GM12873 (cell line): ENCODE data around the gene OMP.

Source experiments
- TF ChIP-seq, protein P1 (sequence below): IDR thresholded peaks from 2 replicates; pipeline ENCODE4 v1.5.1; 2012; ENCODE audit warnings: low read depth, mild to moderate bottlenecking, moderate library complexity, low read length, control low read depth; ENCODE audit not compliant: insufficient read depth; ENCODE audit errors: missing control alignments

OMP gene

DNA sequence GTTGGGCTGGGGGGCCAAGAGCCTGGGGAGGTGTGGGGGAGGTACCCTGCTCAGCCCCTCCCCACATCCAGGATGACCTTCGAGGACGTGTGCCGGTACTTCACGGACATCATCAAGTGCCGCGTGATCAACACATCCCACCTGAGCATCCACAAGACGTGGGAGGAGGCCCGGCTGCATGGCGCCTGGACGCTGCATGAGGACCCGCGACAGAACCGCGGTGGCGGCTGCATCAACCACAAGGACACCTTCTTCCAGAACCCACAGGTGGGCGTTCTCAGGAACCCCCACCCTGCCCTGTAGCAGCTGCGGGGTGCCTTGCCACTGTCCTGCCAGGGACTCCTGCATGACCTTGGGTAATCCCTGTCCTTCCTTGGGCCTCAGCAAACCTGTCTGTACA is 15.4 kb downstream of the OMP start:
- TF ChIP-seq, protein P1, sequence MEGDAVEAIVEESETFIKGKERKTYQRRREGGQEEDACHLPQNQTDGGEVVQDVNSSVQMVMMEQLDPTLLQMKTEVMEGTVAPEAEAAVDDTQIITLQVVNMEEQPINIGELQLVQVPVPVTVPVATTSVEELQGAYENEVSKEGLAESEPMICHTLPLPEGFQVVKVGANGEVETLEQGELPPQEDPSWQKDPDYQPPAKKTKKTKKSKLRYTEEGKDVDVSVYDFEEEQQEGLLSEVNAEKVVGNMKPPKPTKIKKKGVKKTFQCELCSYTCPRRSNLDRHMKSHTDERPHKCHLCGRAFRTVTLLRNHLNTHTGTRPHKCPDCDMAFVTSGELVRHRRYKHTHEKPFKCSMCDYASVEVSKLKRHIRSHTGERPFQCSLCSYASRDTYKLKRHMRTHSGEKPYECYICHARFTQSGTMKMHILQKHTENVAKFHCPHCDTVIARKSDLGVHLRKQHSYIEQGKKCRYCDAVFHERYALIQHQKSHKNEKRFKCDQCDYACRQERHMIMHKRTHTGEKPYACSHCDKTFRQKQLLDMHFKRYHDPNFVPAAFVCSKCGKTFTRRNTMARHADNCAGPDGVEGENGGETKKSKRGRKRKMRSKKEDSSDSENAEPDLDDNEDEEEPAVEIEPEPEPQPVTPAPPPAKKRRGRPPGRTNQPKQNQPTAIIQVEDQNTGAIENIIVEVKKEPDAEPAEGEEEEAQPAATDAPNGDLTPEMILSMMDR = no peak

DNA sequence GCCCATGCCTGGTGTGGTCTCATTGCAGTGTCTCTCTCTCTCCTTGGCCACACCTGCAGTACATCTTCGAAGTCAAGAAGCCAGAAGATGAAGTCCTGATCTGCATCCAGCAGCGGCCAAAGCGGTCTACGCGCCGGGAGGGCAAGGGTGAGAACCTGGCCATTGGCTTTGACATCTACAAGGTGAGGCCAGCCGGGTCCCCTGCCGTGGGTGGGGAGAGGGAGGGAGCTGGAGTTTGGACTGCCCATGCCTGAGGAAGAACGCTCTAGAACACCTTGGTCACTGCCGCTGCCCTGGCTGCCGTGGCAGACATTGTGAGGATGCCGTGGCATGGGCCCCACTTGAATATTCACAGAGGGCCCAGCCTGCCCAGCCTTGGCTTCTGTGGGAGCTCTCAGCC is 16.3 kb downstream of the OMP start:
- TF ChIP-seq, protein P1 = no peak

DNA sequence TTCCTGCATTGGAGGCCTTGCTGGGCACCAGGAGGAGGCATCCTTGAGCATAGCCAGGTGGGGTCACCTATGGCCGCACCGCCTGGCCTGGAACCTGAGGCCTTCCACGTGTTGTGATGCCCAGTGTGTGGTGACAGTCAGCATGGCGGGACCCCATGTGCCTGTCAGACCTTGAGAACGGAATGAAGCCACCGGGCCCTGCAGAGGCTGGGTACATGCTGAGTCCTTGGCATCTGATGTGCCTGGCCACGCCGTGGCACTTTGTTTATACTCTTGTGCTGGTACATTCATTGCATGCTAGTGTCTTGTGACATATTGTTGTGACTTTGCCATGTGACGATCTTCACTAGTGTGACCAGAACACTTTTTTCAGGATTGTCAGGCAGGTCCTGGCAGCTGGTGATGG is 16.9 kb downstream of the OMP start:
- TF ChIP-seq, protein P1 = no peak

DNA sequence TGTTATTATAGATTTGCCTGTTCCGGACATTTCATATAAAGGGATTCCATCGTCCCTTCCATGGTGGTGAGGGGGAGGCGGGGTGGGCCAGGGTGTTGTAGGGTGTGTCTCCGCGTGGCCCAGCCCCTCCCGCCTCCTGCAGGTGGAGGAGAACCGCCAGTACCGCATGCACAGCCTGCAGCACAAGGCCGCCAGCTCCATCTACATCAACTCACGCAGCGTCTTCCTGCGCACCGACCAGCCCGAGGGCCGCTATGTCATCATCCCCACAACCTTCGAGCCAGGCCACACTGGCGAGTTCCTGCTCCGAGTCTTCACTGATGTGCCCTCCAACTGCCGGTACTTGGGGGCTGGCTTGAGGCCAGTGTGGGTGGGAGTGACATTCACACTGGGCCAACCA is 17.9 kb downstream of the OMP start:
- TF ChIP-seq, protein P1 = no peak

DNA sequence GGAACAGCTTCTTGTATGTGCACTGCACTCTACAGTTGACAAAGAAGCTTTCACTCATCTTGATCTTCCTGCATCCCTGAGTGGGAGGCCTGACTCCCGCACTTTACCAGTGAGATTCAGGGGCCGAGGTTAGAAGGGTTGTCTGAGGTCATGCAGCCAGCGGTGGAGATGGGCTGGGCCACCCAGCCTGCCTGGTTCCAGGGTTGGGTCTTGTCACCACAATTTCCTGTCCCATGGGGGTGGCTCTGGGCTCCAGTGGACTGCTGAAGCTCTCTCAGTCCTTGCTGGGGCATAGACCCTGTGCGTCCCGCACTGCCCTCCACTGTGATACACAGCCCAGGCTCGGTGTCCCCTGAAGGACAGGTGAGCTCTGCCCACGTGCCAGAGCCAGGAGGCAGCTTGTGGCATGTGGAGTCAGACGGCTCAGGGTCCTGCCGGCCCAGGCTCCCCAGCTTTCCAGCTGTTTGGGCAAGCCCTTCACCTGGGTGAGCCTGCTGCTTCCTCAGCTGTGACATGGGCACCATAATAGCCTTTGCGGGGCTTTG is 18.5 kb downstream of the OMP start:
- TF ChIP-seq, protein P1 = no peak

DNA sequence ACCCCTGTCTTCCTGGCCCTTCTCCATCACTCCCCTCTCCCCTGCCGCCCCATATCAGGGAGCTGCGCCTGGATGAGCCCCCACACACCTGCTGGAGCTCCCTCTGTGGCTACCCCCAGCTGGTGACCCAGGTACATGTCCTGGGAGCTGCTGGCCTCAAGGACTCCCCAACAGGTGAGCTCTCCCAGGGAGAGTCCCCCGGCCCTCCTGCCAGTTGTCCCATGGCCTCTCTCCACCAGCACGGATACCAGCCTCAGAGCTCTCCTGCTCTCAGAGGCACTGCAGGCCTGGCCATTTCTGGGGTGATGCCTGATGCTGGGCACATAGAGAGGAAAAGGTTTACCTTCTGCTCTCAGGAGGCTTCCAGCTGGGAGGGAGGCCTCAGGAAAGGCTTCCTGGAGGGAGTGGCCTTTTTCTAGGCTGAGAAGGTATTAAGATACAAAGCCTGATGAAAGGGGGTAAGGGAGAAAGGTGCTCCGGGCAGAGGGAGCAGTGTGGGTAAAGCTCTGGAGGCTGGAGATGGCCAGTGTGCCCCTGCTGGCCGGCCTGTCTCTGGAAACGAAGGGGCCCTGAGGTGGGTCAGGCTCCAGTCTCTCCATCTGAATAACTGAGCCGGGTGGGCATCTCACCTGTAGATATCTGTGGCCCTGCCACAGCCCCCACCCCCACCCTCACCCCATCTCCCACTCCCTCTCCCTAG is 19.4 kb downstream of the OMP start:
- TF ChIP-seq, protein P1 = no peak

DNA sequence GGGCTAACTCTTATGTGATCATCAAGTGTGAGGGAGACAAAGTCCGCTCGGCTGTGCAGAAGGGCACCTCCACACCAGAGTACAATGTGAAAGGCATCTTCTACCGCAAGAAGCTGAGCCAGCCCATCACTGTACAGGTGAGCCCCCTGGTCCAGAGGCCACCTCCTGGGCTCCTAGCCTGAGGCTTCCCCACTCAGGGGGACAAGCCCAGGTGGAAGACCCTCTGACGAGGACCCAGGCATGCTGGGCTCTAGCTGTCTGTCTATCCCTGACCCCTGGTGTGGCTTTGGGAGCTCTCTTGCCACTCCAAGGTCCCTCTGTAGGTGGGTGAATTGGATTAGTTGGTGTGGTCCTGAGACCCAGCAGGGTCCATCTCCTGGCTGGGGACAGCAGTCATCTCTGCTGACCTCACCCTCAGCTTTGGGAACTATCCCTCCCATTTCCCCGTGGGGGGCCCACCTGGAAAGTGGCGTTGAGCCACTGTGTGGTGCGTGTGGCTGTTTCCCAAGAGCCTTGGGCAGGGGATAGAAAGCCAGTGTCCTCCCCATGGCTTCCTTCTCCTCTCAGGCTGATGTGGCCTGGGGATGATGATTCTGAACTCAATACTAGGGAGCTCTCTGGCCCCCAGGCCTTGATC is 20.1 kb downstream of the OMP start:
- TF ChIP-seq, protein P1 = no peak
